Activated B cell treated with CpG ODN at 0.5 μM for 24 hours (primary cell): ENCODE data around the gene NLRP6. TPM values are rescaled to one million over a fixed set of nuclear protein-coding genes. Genes with fewer than 3 reads are reported as not detected.
"Not testable (repeated sequence)": the region's sequence is repeated elsewhere in the genome, so short reads cannot be mapped to it uniquely, and the experiment has no call there.

Experiments used
- ATAC-seq: fragments of 200-7000 bp; cut with Tn5 transposase; one replicate; pipeline ENCODE4 v1.10.0; 2021; ENCODE audit warnings: low read depth, mild to moderate bottlenecking, moderate library complexity
- CTCF ChIA-PET: fragments of 350-600 bp; sonication (Branson Sonifier 250); formaldehyde crosslinking; loops from one replicate; lab custom pipeline; 2021; ENCODE audit warnings: antibody characterized with exemption; lab: Charles Lee
- POLR2A ChIA-PET: fragments of 350-600 bp; sonication (Branson Sonifier 250); formaldehyde crosslinking; loops from one replicate; lab custom pipeline; 2021; ENCODE audit warnings: antibody characterized with exemption; lab: Charles Lee
- DNase-seq: peaks from one replicate; pipeline ENCODE4 v3.0.0; 2022
- H3K27ac Mint-ChIP-seq: one replicate; pipeline ENCODE4 v1.8.0; 2020; ENCODE audit warnings: mixed read lengths
- H3K27me3 Mint-ChIP-seq: one replicate; pipeline ENCODE4 v1.8.0; 2021; ENCODE audit warnings: mixed read lengths
- H3K36me3 Mint-ChIP-seq: one replicate; pipeline ENCODE4 v1.8.0; 2021; ENCODE audit warnings: low read depth, mixed read lengths
- H3K4me1 Mint-ChIP-seq: one replicate; pipeline ENCODE4 v1.8.0; 2021; ENCODE audit warnings: mixed read lengths
- H3K4me3 Mint-ChIP-seq: one replicate; pipeline ENCODE4 v1.8.0; 2020; ENCODE audit warnings: mild to moderate bottlenecking, mixed read lengths
- H3K9me3 Mint-ChIP-seq: one replicate; pipeline ENCODE4 v1.8.0; 2020; ENCODE audit warnings: mixed read lengths
- intact Hi-C: fragments of 100-400 bp; cut with micrococcal nuclease; formaldehyde crosslinking; loops from one replicate; pipeline ENCODE4 v1.15.1; 2024
- total RNA-seq: library from RNA; stranded (reverse); gene quantifications from 2 replicates; pipeline ENCODE4 v1.2.3, GENCODE V29; 2022
- TF ChIP-seq, protein P1 (sequence below): fragments of 200-600 bp; IDR thresholded peaks from one replicate; pipeline ENCODE4 v1.8.0; 2022; ENCODE audit warnings: antibody characterized with exemption, mild to moderate bottlenecking

Gene NLRP6
- total RNA-seq, 1 donor from 2014 or later = 0.64 TPM

DNA sequence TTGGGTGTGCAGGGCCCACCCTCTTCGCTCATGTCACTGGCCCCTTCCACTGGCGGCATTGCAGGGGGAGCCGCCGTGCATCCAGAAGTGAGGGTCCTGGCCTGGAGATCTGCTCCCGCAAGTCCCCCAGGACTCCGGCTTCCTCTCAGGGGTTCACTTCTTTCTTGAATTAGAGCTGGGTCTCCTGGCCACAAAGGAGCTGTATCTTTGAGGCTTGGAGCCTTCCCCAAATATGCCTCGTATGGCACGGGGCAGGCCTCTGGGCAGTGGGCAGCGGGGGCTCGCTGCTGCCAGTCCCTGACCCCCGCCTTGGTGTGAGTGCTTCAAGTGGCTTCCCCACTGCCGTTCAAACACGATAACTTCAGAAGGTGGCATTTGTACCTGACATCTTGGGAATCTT, 49.8 kb downstream of the NLRP6 start:
- DNase-seq (no peak), ATAC-seq (no peak)
- Mint-ChIP-seq H3K4me3 (no peak overlapping the region), H3K36me3 (no peaks in the 10 kb centered on the region), H3K27me3 (no peaks in the 10 kb centered on the region), H3K4me1 (peaks cover 56% of the 10 kb centered on the region), H3K9me3 (no peaks in the 10 kb centered on the region), H3K27ac (peak overlapping the region; percentile 50)
- POLR2A ChIA-PET = interaction anchor here (0.6 to 3.5 kb wide), 10 partner anchors 11 to 120 kb away, joined by 3 to 25 read pairs (median 6); partner anchors contain the start of genes BET1L, PGGHG and RIC8A
- intact Hi-C loops = no loop called here
- CTCF ChIA-PET = no interaction called here
- TF ChIP-seq, protein P1, sequence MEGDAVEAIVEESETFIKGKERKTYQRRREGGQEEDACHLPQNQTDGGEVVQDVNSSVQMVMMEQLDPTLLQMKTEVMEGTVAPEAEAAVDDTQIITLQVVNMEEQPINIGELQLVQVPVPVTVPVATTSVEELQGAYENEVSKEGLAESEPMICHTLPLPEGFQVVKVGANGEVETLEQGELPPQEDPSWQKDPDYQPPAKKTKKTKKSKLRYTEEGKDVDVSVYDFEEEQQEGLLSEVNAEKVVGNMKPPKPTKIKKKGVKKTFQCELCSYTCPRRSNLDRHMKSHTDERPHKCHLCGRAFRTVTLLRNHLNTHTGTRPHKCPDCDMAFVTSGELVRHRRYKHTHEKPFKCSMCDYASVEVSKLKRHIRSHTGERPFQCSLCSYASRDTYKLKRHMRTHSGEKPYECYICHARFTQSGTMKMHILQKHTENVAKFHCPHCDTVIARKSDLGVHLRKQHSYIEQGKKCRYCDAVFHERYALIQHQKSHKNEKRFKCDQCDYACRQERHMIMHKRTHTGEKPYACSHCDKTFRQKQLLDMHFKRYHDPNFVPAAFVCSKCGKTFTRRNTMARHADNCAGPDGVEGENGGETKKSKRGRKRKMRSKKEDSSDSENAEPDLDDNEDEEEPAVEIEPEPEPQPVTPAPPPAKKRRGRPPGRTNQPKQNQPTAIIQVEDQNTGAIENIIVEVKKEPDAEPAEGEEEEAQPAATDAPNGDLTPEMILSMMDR = no peak

DNA sequence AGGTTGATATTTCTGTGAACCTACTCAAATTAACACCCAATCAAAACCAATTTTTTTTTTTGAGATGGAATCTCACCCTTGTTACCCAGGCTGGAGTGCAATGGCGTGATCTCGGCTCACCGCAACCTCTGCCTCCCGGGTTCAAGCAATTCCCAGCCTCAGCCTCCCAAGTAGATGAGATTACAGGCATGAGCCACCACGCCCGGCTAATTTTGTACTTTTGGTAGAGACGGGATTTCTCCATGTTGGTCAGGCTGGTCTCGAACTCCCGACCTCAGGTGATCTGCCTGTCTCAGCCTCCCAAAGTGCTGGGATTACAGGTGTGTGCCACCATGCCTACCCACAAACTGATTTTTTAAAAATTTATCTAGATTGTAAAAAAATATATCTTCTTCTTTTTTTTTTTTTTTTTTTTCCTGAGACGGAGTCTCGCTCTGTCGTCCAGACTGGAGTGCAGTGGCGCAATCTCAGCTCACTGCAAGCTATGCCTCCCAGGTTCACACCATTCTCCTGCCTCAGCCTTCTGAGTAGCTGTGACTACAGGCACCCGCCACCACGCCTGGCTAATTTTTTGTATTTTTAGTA, 50.4 kb downstream of the NLRP6 start:
- H3K4me3 Mint-ChIP-seq, H3K27me3 Mint-ChIP-seq, DNase-seq, H3K36me3 Mint-ChIP-seq, ATAC-seq, CTCF ChIA-PET, H3K9me3 Mint-ChIP-seq, intact Hi-C loops: not testable (repeated sequence)
- H3K4me1 Mint-ChIP-seq = peaks cover 56% of the 10 kb centered on the region
- POLR2A ChIA-PET = interaction anchor here (0.6 to 3.5 kb wide), 6 partner anchors 11 to 448 kb away, joined by 3 to 21 read pairs (median 4); no protein-coding TSS in a partner anchor
- peak overlapping the region; percentile 50 for H3K27ac Mint-ChIP-seq

DNA sequence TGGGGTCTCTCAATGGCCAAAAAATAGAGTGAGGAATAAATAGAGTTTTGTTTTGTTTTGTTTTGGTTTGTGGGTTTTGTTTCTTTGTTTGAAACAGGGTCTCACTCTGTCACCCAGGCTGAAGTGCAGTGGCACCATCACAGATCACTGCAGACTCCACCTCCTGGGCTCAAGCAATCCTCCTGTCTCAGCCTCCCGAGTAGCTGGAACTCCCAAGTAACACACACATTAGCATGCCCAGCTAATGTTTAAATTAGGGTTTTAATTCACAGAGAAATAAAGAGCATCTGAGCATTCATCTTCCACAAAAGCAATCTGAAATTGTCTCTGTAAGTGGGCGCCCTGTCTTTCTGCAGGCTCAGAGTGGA, 51.7 kb downstream of the NLRP6 start:
- Mint-ChIP-seq H3K4me3 (no peak overlapping the region), H3K27ac (peak overlapping the region; percentile 75), H3K4me1 (peaks cover 52% of the 10 kb centered on the region), H3K9me3 (no peaks in the 10 kb centered on the region), H3K27me3 (no peaks in the 10 kb centered on the region), H3K36me3 (no peaks in the 10 kb centered on the region)
- ChIA-PET POLR2A (interaction anchor here (1.0 to 3.5 kb wide), 3 partner anchors 10 to 26 kb away, joined by 3 to 21 read pairs (median 3); no protein-coding TSS in a partner anchor), CTCF (interaction anchor here (1.3 to 1.9 kb wide), 2 partner anchors 21 to 79 kb away, joined by 3 to 8 read pairs; no protein-coding TSS in a partner anchor)
- intact Hi-C loops = no loop called here
- ATAC-seq (no peak), DNase-seq (no peak)
- TF ChIP-seq, protein P1 = no peak

DNA sequence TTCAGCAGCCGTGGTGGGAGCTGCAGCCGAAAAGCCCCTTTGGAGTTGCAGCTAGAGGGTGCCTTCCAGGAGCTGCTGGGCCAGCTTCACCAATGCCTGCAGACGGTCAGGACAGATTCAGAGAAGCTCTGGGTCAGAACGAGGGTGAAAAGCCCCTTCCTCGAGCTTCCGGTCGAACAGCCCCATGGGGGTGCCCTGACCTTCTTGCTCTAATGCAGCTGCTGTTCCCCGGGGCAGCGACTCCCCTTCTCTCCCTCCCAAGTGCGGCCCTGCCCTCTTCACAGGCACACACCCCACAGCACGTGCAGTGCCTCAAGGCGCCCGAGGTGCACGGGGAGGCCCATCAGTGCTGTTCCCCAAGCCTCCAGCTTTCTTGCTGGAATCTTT, 52.1 kb downstream of the NLRP6 start:
- TF ChIP-seq, protein P1 = no peak
- Mint-ChIP-seq H3K27ac (no peak overlapping the region), H3K27me3 (no peaks in the 10 kb centered on the region), H3K36me3 (no peaks in the 10 kb centered on the region), H3K4me3 (no peak overlapping the region), H3K4me1 (peaks cover 50% of the 10 kb centered on the region), H3K9me3 (no peaks in the 10 kb centered on the region)
- ChIA-PET CTCF (interaction anchor here (1.3 to 1.9 kb wide), 2 partner anchors 21 to 79 kb away, joined by 3 to 8 read pairs; no protein-coding TSS in a partner anchor), POLR2A (interaction anchor here (1.4 to 3.5 kb wide), 2 partner anchors 19 to 25 kb away, joined by 3 to 21 read pairs; no protein-coding TSS in a partner anchor)
- ATAC-seq = no peak
- no peak for DNase-seq
- intact Hi-C loops = no loop called here

DNA sequence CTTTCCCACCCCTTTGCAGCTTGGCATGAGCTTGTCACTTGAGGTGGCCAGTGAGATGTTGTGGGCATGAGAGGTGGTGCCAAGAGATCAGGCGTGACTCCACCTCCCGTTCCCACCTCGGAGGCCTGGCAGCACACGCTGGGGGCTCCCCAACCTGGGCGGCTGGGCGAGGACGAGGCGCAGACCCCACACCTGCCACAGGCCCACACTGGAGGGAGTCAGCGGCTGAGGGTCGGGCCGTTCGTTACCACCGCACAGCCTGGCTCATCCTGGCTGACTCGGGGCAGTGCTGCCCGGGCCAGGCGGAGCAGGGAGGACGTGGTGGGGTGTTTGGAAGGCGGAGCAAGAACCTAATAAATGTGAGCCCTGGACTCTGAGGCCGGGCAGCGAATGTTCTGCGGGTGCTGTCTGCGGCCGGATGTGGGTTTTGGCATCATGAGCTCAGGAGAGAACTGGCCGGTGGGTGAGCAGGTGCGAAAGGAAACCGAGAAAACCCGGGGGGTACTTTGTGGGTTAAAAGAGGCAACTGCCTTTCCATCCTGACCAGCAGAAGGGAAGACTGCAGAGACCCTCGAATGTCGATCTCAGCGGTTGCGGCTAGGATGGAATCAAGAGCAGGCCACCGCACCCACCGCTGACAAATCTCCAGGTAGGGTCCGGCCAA, 52.6 kb downstream of the NLRP6 start:
- CTCF ChIA-PET = interaction anchor here (1.9 kb wide), 1 partner anchor 80 kb away, joined by 8 read pairs; no protein-coding TSS in a partner anchor
- no peak for ATAC-seq
- Mint-ChIP-seq H3K27me3 (no peaks in the 10 kb centered on the region), H3K36me3 (no peaks in the 10 kb centered on the region), H3K4me1 (peaks cover 48% of the 10 kb centered on the region), H3K27ac (no peak overlapping the region), H3K9me3 (no peaks in the 10 kb centered on the region), H3K4me3 (peak overlapping the region; percentile 57)
- TF ChIP-seq, protein P1 = no peak
- POLR2A ChIA-PET = interaction anchor here (0.6 to 3.5 kb wide), 3 partner anchors 14 to 25 kb away, joined by 3 to 21 read pairs (median 4); no protein-coding TSS in a partner anchor
- no peak for DNase-seq
- intact Hi-C loops = no loop called here
